Ishikawa (cell line): ENCODE results near the gene HECTD3.

Experiments used
- CREB1 ChIP-seq: IDR thresholded peaks from 2 replicates; pipeline ENCODE4 v1.6.1; 2012; ENCODE audit warnings: low read depth
- EP300 ChIP-seq: IDR thresholded peaks from 2 replicates; pipeline ENCODE4 v1.6.1; 2012; ENCODE audit warnings: borderline replicate concordance
- FOXM1 ChIP-seq: IDR thresholded peaks from 2 replicates; pipeline ENCODE4 v1.6.1; 2012; ENCODE audit warnings: low read depth, borderline replicate concordance
- NFIC ChIP-seq: IDR thresholded peaks from 2 replicates; pipeline ENCODE4 v1.6.1; 2012
- RAD21 ChIP-seq: IDR thresholded peaks from 2 replicates; pipeline ENCODE4 v1.6.1; 2012; ENCODE audit warnings: low read depth
- TAF1 ChIP-seq: IDR thresholded peaks from 2 replicates; pipeline ENCODE4 v1.6.1; 2012; ENCODE audit warnings: low read depth, mild to moderate bottlenecking
- TF ChIP-seq, protein P1 (sequence below): IDR thresholded peaks from 2 replicates; pipeline ENCODE4 v1.6.1; 2012; ENCODE audit warnings: low read depth, mild to moderate bottlenecking
- TF ChIP-seq, protein P2 (sequence below): IDR thresholded peaks from 2 replicates; pipeline ENCODE4 v1.6.1; 2012

DNA sequence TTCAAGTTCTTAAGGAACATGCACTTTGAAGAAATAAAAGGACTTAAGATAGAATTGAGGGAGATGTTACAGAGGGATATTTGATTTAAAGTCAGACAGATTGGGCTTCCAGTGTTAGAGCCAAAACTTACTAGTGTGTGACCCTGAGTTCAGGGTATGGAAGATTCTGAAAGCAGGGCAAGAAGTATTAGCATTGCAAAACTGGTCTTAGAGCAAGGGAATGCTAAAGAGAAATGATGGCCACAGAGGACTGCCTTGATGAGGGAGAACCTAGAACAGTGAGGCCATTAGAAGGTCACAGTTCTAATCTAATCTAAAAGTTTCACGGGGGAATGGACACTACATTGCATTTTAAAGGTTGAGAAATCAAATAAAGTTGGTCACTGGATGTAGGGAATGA lies 46.4 kb upstream of the HECTD3 start:
- no peak for TF ChIP-seq NFIC
- TF ChIP-seq TAF1 = no peak
- no peak for TF ChIP-seq RAD21
- TF ChIP-seq, protein P1, sequence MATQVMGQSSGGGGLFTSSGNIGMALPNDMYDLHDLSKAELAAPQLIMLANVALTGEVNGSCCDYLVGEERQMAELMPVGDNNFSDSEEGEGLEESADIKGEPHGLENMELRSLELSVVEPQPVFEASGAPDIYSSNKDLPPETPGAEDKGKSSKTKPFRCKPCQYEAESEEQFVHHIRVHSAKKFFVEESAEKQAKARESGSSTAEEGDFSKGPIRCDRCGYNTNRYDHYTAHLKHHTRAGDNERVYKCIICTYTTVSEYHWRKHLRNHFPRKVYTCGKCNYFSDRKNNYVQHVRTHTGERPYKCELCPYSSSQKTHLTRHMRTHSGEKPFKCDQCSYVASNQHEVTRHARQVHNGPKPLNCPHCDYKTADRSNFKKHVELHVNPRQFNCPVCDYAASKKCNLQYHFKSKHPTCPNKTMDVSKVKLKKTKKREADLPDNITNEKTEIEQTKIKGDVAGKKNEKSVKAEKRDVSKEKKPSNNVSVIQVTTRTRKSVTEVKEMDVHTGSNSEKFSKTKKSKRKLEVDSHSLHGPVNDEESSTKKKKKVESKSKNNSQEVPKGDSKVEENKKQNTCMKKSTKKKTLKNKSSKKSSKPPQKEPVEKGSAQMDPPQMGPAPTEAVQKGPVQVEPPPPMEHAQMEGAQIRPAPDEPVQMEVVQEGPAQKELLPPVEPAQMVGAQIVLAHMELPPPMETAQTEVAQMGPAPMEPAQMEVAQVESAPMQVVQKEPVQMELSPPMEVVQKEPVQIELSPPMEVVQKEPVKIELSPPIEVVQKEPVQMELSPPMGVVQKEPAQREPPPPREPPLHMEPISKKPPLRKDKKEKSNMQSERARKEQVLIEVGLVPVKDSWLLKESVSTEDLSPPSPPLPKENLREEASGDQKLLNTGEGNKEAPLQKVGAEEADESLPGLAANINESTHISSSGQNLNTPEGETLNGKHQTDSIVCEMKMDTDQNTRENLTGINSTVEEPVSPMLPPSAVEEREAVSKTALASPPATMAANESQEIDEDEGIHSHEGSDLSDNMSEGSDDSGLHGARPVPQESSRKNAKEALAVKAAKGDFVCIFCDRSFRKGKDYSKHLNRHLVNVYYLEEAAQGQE = no peak
- TF ChIP-seq EP300 = no peak
- no peak for TF ChIP-seq FOXM1
- no peak for TF ChIP-seq CREB1
- TF ChIP-seq, protein P2, sequence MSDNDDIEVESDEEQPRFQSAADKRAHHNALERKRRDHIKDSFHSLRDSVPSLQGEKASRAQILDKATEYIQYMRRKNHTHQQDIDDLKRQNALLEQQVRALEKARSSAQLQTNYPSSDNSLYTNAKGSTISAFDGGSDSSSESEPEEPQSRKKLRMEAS = no peak
